Smooth muscle cell (in vitro differentiated cells): Measurements from ENCODE around the gene CYB5A. TPM values are rescaled to one million over a fixed set of nuclear protein-coding genes. Genes with fewer than 3 reads are reported as not detected.

ENCODE experiments used
- DNase-seq: peaks from one replicate; lab custom pipeline; 2025; ENCODE audit not compliant: unreplicated experiment; lab: John Stamatoyannopoulos, UW
- H2AFZ ChIP-seq: fragments of 200-600 bp; sonication (generic); 2 replicates; pipeline ENCODE4 v1.6.0; 2016; ENCODE audit warnings: antibody characterized with exemption, low read depth, mild to moderate bottlenecking
- H3F3A ChIP-seq: fragments of 200-600 bp; sonication (generic); 2 replicates; pipeline ENCODE4 v1.6.0; 2017; ENCODE audit warnings: antibody characterized with exemption, low read depth
- H3K27ac ChIP-seq: fragments of 200-600 bp; sonication (generic); 2 replicates; pipeline ENCODE4 v1.5.1; 2016; ENCODE audit warnings: low read depth, mild to moderate bottlenecking
- H3K27me3 ChIP-seq: fragments of 200-600 bp; sonication (generic); 2 replicates; pipeline ENCODE4 v1.6.1; 2016; ENCODE audit warnings: low read depth, mild to moderate bottlenecking
- H3K36me3 ChIP-seq: fragments of 200-600 bp; sonication (generic); 2 replicates; pipeline ENCODE4 v1.5.1; 2016; ENCODE audit warnings: low read depth
- H3K4me1 ChIP-seq: fragments of 200-600 bp; sonication (generic); 2 replicates; pipeline ENCODE4 v1.5.1; 2016; ENCODE audit warnings: low read depth
- H3K4me2 ChIP-seq: fragments of 200-600 bp; sonication (generic); 2 replicates; pipeline ENCODE4 v1.6.0; 2016; ENCODE audit warnings: mild to moderate bottlenecking
- H3K4me3 ChIP-seq: fragments of 200-600 bp; sonication (generic); 2 replicates; pipeline ENCODE4 v1.5.1; 2016; ENCODE audit warnings: mild to moderate bottlenecking
- H3K79me2 ChIP-seq: fragments of 200-600 bp; sonication (generic); 2 replicates; pipeline ENCODE4 v1.6.0; 2016; ENCODE audit warnings: low read depth, mild to moderate bottlenecking
- H3K9ac ChIP-seq: fragments of 200-600 bp; sonication (generic); 2 replicates; pipeline ENCODE4 v1.6.0; 2016; ENCODE audit warnings: low read depth
- H3K9me3 ChIP-seq: fragments of 200-600 bp; sonication (generic); replicated peaks from 2 replicates; pipeline ENCODE4 v1.5.1; 2016; ENCODE audit warnings: low read depth
- H4K20me1 ChIP-seq: fragments of 200-600 bp; sonication (generic); 2 replicates; pipeline ENCODE4 v1.6.0; 2016; ENCODE audit warnings: low read depth
- CTCF ChIP-seq: fragments of 200-600 bp; sonication (generic); IDR thresholded peaks from 2 replicates; pipeline ENCODE4 v1.5.1; 2017; ENCODE audit warnings: borderline replicate concordance, mild to moderate bottlenecking, antibody characterized with exemption; ENCODE audit not compliant: insufficient read depth, poor library complexity, severe bottlenecking
- WGBS: methylation state at CpG from one replicate; pipeline ENCODE4 v1.1.7; 2016; ENCODE audit warnings: low lambda C conversion rate; 5-methylcytosine and 5-hydroxymethylcytosine counted together
- polyA plus RNA-seq: library from polyadenylated mRNA; unstranded; fragments of >200 nt; fragmentation: Nextera tagmentation; extraction: Ambion mirVana; gene quantifications from 2 replicates; pipeline ENCODE4 v1.2.1, GENCODE V29; 2016
- total RNA-seq: library from RNA; depleted of rRNA; stranded (reverse); fragments of >200 nt; gene quantifications from 2 replicates; pipeline ENCODE4 v1.2.3, GENCODE V29; 2014

Gene CYB5A
- total and polyA plus RNA-seq, 2 experiments from 2014 or later = 52.8 to 83.2 TPM

- Histone ChIP-seq H3F3A (no peaks in the 10 kb centered on the region), H3K27ac (no peak overlapping the region), H3K9me3 (no peaks in the 10 kb centered on the region), H3K36me3 (no peaks in the 10 kb centered on the region), H3K9ac (no peak overlapping the region), H4K20me1 (no peaks in the 10 kb centered on the region), H3K4me2 (peak overlapping the region; percentile 7), H2AFZ (peak overlapping the region; percentile 73), H3K4me3 (no peak overlapping the region), H3K79me2 (no peaks in the 10 kb centered on the region), H3K4me1 (no peaks in the 10 kb centered on the region), H3K27me3 (no peaks in the 10 kb centered on the region)
- 61% methylated on average over 4 of the region's 4 CpGs for WGBS
- DNase-seq = no peak
- TF ChIP-seq CTCF = no peak
Measured at GRCh38 chr18:74243127-74243526, 48.6 kb downstream of the CYB5A start.

DNA sequence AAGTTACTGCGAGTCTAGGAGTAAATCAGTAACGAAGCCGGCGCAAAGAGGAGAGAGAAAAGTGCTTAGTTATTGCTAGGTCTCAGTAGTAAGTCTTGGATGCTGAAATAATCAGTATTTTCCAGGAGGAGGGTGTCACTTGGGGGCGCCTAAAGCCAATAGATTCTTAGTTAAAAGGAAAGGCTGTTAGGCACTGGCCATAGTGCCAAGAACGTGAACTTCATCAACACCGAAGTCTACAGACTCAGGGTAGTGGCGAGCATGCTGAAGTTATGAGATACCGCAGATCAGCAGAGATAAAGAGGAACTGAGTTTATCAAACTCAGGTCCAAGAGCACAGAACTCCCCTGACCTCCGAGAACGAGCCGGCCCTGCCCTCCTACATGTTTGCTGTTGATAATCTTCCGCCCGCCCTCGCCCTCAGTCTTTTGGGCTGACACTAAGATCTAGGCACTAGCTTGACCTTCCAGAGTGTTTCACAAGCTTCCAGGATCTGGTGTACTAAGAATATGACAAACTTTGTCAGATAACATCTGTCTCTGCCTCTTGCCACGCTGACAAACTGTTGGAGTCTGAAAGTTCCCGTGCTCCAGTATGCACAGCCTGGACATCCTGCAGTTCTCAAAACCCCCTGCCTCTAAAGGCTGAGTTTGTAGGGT is 49.2 kb downstream of the CYB5A start:
- Histone ChIP-seq H3K27me3 (no peaks in the 10 kb centered on the region), H2AFZ (peak overlapping the region; percentile 73), H3K9me3 (no peaks in the 10 kb centered on the region), H3K27ac (no peak overlapping the region), H3K9ac (no peak overlapping the region), H3K36me3 (no peaks in the 10 kb centered on the region), H3K4me3 (no peak overlapping the region), H3K4me2 (peak overlapping the region; percentile 7), H3K79me2 (no peaks in the 10 kb centered on the region), H3K4me1 (no peaks in the 10 kb centered on the region), H4K20me1 (no peaks in the 10 kb centered on the region), H3F3A (no peaks in the 10 kb centered on the region)
- WGBS = 55% methylated on average over 17 of the region's 17 CpGs
- TF ChIP-seq CTCF = no peak
- DNase-seq = no peak

DNA sequence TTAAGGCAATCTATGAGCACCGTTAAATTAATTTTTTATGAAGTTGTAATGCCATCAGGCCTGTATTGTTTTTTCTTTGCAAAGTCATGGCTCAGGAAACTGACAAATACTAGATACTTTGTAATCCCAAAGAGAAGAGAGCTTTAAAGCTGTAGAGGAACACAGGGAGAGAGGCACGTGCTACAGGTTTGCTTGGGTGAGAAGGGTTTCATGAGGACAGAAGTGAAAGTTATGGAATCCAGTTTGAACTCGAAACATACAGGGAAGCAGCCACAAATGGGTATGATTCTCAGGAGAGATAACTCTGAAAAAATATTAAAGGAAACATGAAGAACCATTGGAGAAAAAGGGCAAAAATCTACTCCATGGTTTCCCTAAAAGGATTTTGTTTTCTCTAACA is 49.8 kb downstream of the CYB5A start:
- no peaks in the 10 kb centered on the region for H4K20me1 ChIP-seq
- peak overlapping the region; percentile 23 for H3K4me2 ChIP-seq
- no peak overlapping the region for H3K9ac ChIP-seq
- DNase-seq = no peak
- no peaks in the 10 kb centered on the region for H3K27me3 ChIP-seq
- 92% methylated on average over 3 of the region's 3 CpGs for WGBS
- no peak overlapping the region for H3K4me3 ChIP-seq
- H3F3A ChIP-seq = no peaks in the 10 kb centered on the region
- no peak for TF ChIP-seq CTCF
- no peak overlapping the region for H3K27ac ChIP-seq
- H3K36me3 ChIP-seq = no peaks in the 10 kb centered on the region
- no peaks in the 10 kb centered on the region for H3K4me1 ChIP-seq
- no peaks in the 10 kb centered on the region for H3K9me3 ChIP-seq
- peak overlapping the region; percentile 8 for H2AFZ ChIP-seq
- H3K79me2 ChIP-seq = no peaks in the 10 kb centered on the region

- no peak for DNase-seq
- no peak overlapping the region for H3K9ac ChIP-seq
- H4K20me1 ChIP-seq = no peaks in the 10 kb centered on the region
- H3K36me3 ChIP-seq = no peaks in the 10 kb centered on the region
- no peak for TF ChIP-seq CTCF
- no peaks in the 10 kb centered on the region for H3K9me3 ChIP-seq
- H3K27me3 ChIP-seq = no peaks in the 10 kb centered on the region
- H3F3A ChIP-seq = no peaks in the 10 kb centered on the region
- H3K4me3 ChIP-seq = no peak overlapping the region
- H3K4me2 ChIP-seq = peak overlapping the region; percentile 23
- 48% methylated on average over 4 of the region's 4 CpGs for WGBS
- no peaks in the 10 kb centered on the region for H3K4me1 ChIP-seq
- H2AFZ ChIP-seq = peak overlapping the region; percentile 8
- no peaks in the 10 kb centered on the region for H3K79me2 ChIP-seq
- H3K27ac ChIP-seq = no peak overlapping the region
Measured at GRCh38 chr18:74241426-74241825, 50.3 kb downstream of the CYB5A start.
